MM.1S (cell line): ENCODE results near the gene PIK3R2.

Experiments used
- CTCF ChIP-seq: fragments of 300-600 bp; sonication (generic); IDR thresholded peaks from 2 replicates; pipeline ENCODE4 v1.5.1; 2016; ENCODE audit warnings: antibody characterized with exemption, low read length, mixed read lengths
- EZH2 ChIP-seq: fragments of 300-600 bp; sonication (generic); optimal IDR thresholded peaks from 2 replicates; pipeline ENCODE3; 2017; ENCODE audit warnings: low read depth, mild to moderate bottlenecking, antibody characterized with exemption, low read length, mixed read lengths
- EZH2phosphoT487 ChIP-seq: fragments of 300-600 bp; sonication (generic); IDR thresholded peaks from 2 replicates; pipeline ENCODE4 v1.6.1; 2018; ENCODE audit warnings: antibody characterized with exemption, low read length

GRCh38 chr19:18107235-18107634 lies 45.7 kb upstream of the PIK3R2 start:
- TF ChIP-seq CTCF = no peak
- no peak for TF ChIP-seq EZH2
- no peak for TF ChIP-seq EZH2phosphoT487
